ENCODE data around the gene ECM2.

Gene ECM2

GRCh38 chr9:92527832-92528521 is 7.8 kb downstream of the ECM2 start:
- DNase-seq (ENCODE audit: low spot score): no peak

- no peak for DNase-seq (ENCODE audit: low spot score)
Measured at GRCh38 chr9:92527291-92527828, 8.4 kb downstream of the ECM2 start.

- no peak for DNase-seq (ENCODE audit: low spot score)
Measured at GRCh38 chr9:92525306-92525705, 10.5 kb downstream of the ECM2 start.

- no peak for DNase-seq (ENCODE audit: low spot score)
Measured at GRCh38 chr9:92524881-92525280, 10.9 kb downstream of the ECM2 start.

- no peak for DNase-seq (ENCODE audit: low spot score)
Measured at GRCh38 chr9:92522983-92523970, 12.5 kb downstream of the ECM2 start.

GRCh38 chr9:92520837-92521236 is 15.0 kb downstream of the ECM2 start:
- no peak for DNase-seq (ENCODE audit: low spot score)

- no peak for DNase-seq (ENCODE audit: low spot score)
Measured at GRCh38 chr9:92518199-92518598, 17.6 kb downstream of the ECM2 start.

- no peak for DNase-seq (ENCODE audit: low spot score)
Measured at GRCh38 chr9:92517046-92517445, 18.7 kb downstream of the ECM2 start.

GRCh38 chr9:92516521-92516920 is 19.3 kb downstream of the ECM2 start:
- no peak for DNase-seq (ENCODE audit: low spot score)

GRCh38 chr9:92514635-92515034 is 21.2 kb downstream of the ECM2 start:
- DNase-seq (ENCODE audit: low spot score): no peak

GRCh38 chr9:92513349-92513748 is 22.4 kb downstream of the ECM2 start:
- no peak for DNase-seq (ENCODE audit: low spot score)

GRCh38 chr9:92512622-92513021 is 23.2 kb downstream of the ECM2 start:
- no peak for DNase-seq (ENCODE audit: low spot score)

GRCh38 chr9:92510747-92511146 is 25.0 kb downstream of the ECM2 start:
- no peak for DNase-seq (ENCODE audit: low spot score)

GRCh38 chr9:92509050-92509449 is 26.7 kb downstream of the ECM2 start:
- DNase-seq (ENCODE audit: low spot score): no peak

GRCh38 chr9:92508018-92508820 is 27.6 kb downstream of the ECM2 start:
- DNase-seq (ENCODE audit: low spot score): no peak

- DNase-seq (ENCODE audit: low spot score): no peak
Measured at GRCh38 chr9:92507496-92507895, 28.3 kb downstream of the ECM2 start.

- DNase-seq (ENCODE audit: low spot score): no peak
Measured at GRCh38 chr9:92507005-92507404, 28.8 kb downstream of the ECM2 start.

- DNase-seq (ENCODE audit: low spot score): no peak
Measured at GRCh38 chr9:92506184-92506857, 29.5 kb downstream of the ECM2 start.

- no peak for DNase-seq (ENCODE audit: low spot score)
Measured at GRCh38 chr9:92504881-92505280, 30.9 kb downstream of the ECM2 start.

- DNase-seq (ENCODE audit: low spot score): no peak
Measured at GRCh38 chr9:92503156-92503555, 32.6 kb downstream of the ECM2 start.

GRCh38 chr9:92501671-92502393 is 34.0 kb downstream of the ECM2 start:
- no peak for DNase-seq (ENCODE audit: low spot score)

Data from kidney capillary endothelial cell (primary cell).